ENCODE data around the gene HOXD9.

DNA sequence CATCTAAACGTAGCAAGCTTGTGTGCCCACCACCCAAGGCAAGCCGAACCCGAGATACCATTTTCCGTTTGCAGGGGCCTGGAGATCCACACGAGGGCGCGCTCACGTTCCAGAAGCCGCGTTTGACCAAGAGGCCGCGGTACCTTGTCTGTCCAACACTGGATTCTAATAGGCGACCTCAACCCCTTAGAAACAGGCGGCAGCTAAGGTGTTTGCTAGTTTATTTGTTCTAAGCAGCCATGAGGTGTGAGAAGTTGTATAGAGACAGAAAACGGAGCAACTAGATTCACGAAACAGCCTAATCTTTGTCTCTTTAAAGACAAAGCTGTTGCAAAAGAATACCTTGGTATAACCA, 11.2 kb upstream of the HOXD9 start:
- TF ChIP-seq HDAC2 (IDR thresholded peaks at IDR 0.05; ENCODE audit: borderline replicate concordance in 1 of 2, low read depth in 2 of 2, low read length in 2 of 2): no peak
- TF ChIP-seq, protein P1, sequence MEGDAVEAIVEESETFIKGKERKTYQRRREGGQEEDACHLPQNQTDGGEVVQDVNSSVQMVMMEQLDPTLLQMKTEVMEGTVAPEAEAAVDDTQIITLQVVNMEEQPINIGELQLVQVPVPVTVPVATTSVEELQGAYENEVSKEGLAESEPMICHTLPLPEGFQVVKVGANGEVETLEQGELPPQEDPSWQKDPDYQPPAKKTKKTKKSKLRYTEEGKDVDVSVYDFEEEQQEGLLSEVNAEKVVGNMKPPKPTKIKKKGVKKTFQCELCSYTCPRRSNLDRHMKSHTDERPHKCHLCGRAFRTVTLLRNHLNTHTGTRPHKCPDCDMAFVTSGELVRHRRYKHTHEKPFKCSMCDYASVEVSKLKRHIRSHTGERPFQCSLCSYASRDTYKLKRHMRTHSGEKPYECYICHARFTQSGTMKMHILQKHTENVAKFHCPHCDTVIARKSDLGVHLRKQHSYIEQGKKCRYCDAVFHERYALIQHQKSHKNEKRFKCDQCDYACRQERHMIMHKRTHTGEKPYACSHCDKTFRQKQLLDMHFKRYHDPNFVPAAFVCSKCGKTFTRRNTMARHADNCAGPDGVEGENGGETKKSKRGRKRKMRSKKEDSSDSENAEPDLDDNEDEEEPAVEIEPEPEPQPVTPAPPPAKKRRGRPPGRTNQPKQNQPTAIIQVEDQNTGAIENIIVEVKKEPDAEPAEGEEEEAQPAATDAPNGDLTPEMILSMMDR (IDR thresholded peaks at IDR 0.05; ENCODE audit: control extremely low read depth in 1 of 3, insufficient read depth in 1 of 3, low read depth in 1 of 3, low read length in 3 of 3): peak; percentile 73 to 91 (median 86)
- TF ChIP-seq SP1 (IDR thresholded peaks at IDR 0.05; ENCODE audit: low read depth, low read length): peak; percentile 31; the same call in 1 of the 2 replicates
- TF ChIP-seq BRCA1 (IDR thresholded peaks at IDR 0.05; ENCODE audit: low read depth, low read length): no peak
- TF ChIP-seq EP300 (IDR thresholded peaks at IDR 0.05; ENCODE audit: borderline replicate concordance in 1 of 2, low read depth in 2 of 2, low read length in 2 of 2): no peak
- TF ChIP-seq POLR2A (IDR thresholded peaks at IDR 0.05; ENCODE audit: control extremely low read depth in 1 of 2, low read depth in 2 of 2, low read length in 2 of 2): no peak
- TF ChIP-seq CREB1 (IDR thresholded peaks at IDR 0.05): no peak
- TF ChIP-seq CEBPB (IDR thresholded peaks at IDR 0.05; ENCODE audit: low read depth, low read length): no peak
- TF ChIP-seq RAD21 (IDR thresholded peaks at IDR 0.05 in 1 of 2, conservative IDR thresholded peaks at IDR 0.05 in 1 of 2; ENCODE audit: low read depth in 2 of 2, low read length in 2 of 2): peak; percentile 29 to 46; a peak in 3 of 4 replicates
